GM18498 (cell line): ENCODE data around the gene OTOG.

Experiments
- ATAC-seq: cut with Tn5 transposase; IDR thresholded peaks from one replicate; pipeline ENCODE4 v1.9.1; 2021; ENCODE audit warnings: mild to moderate bottlenecking, moderate library complexity; ENCODE audit not compliant: unreplicated experiment

Gene OTOG

GRCh38 chr11:17600316-17601255 is 53.5 kb downstream of the OTOG start:
- no peak for ATAC-seq

DNA sequence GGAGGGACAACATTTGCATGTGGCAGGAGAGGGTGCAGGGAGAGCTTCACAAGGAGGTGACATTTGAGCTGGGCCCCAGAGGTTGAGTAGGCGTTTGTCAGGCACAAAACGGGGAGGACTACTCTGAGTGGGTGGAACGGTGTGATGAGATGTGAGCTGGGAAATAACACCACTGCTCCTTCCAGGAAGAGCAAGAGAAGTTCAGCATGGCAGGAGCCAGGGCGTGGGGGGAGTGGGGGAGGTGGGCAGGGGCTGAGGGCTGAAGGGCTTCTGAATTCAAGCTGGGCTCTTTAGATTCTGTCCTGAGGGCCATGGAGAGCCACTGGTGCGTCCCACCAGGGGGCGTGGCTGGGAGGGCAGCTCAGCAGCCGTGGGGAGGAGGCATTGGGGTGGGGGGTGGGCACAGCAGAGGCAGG is 54.2 kb downstream of the OTOG start:
- no peak for ATAC-seq

GRCh38 chr11:17601676-17602075 is 54.6 kb downstream of the OTOG start:
- ATAC-seq, result no peak

DNA sequence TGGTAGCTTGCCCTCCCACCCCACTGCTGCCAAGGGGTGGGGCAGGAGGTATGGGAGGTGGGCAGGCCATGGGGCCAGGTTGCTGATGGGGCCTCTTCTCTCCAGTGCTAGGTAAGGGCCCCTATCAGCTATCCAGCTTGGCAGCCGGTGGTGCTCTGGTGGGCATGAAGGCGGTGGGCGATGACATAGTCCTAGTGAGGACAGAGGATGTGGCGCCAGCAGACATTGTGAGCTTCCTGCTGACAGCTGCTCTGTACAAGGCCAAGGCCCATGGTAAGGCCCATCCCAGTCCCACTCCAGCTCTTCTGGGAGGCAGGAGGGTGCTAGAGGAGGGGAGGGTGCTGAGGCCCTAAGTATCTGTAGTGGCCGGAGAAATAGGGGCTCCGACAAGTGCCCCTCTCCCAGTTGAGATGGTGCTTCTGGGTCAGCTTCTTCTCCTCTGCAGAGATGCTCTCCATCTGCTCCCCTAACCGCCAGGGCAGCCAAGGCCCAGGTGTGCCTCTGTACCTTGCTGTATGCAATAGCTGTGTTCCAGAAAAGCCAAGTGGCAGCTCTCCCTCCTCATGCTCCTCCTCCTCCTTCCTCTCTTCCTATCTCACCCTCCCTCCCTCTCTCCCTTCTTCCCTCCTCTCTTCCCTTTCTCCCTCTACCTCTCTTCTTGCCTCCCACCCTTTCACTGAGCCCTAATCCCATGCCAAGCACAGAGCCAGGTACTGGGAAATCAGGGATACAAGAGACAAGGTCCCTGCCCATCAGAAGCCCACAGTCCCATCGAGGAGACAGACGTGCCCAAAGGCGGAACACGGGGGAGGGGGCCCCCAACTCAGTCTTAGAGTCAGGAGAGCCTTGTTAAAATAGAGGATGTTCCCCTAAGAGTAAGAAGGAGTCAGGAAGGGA is 55.3 kb downstream of the OTOG start:
- ATAC-seq, result no peak

GRCh38 chr11:17603056-17603825 is 56.2 kb downstream of the OTOG start:
- ATAC-seq, result no peak

DNA sequence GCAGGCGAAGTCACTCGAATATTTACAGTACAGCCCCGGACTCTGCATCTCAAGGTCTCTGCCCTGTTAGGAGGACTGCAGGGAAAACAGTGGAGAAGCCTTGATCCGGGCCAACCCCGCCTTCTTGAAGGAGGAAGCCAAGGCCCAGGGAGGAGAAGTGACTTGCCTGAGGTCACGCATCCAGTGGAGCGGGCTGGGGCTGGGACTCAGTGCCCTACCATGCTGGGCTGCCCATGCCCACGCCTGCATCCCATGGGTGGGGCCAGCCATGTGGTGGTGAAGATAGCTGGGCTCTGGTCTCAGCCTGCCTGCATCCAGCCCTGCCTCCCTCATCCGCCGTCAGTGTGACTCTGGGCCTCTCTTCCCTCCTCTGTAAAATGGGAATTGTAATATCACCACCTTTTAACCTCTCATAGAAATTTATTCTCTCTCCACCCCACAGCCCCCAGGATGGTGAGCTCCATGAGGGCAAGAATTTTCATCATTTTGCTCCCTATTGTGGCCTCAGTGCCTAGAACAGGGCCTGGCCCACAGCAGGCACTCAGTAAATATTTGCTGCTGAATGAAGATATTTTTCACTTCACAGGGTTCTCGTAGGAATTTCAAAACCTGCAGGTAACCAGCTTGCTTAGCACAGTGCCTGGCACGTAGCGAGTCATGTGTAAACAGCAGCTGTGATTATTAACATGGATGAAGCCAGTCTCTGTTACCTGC is 57.3 kb downstream of the OTOG start:
- ATAC-seq, result no peak

- ATAC-seq, result no peak
These were observed 57.8 kb downstream of the OTOG start for GRCh38 chr11:17604915-17605233.

- no peak for ATAC-seq
These were observed 58.6 kb downstream of the OTOG start for GRCh38 chr11:17605651-17606122.

GRCh38 chr11:17606233-17607082 is 59.4 kb downstream of the OTOG start:
- ATAC-seq, result no peak

GRCh38 chr11:17607083-17607429 is 60.0 kb downstream of the OTOG start:
- no peak for ATAC-seq

DNA sequence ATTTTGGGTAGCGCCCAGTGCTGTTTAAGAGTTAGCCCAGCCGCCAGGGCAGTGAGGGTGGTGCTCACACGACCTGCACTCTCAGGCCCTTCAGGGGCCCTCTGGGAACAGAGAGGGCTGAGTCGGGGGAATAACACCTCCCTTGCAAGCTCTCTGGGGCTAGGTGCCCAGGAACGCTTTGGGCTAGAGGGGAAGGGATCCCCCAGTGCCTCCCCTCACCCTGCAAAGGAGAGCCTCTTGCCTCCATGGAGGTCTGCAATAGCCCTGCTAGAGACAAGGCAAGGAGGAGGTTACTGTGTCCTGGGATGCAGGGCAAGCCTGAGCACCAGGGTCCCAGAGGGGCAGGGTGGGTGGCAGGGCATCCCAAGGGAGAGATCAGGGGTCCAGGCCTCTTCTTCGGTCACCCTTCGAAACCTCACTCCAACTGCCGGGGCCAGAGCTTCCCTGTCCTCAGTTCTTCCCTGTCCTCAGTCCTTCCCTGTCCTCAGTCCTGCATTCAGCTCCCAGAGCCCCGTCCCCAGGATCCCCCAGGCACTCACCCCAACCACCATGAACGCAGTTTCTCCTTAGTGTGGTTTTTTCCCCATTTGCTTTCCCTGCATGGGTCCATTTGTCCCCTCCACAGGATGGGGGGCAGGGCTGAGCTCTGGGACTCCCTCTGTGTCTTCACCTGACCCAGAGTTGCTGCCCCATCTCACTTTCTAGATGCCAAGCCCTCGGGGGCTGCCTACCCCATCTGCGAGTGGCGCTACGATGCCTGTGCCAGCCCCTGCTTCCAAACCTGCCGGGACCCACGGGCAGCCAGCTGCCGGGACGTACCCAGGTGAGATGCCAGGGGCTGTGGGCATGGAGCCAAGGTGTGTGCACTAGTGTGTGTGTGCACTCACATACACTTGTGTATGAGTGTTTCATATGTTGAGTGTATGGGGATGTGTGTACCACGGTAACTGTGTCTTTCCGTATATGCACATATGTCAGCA is 60.8 kb downstream of the OTOG start:
- ATAC-seq, result no peak

DNA sequence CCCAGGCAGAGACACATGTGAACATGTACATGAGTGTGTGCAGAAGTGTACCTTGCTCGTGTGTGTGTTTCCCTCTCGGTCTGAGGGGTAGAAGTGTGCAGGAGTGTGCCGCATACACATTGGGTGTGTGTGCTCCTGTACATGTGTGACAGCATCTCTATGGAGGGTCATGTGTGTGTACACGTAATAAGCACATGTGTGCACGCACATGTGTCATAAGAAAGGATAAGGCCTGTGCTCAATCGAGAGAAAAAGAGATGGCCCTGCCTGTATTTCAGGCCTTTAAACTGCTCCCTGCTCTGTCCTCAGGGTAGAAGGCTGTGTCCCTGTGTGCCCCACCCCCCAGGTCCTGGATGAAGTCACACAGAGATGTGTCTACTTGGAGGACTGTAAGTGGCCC is 61.8 kb downstream of the OTOG start:
- ATAC-seq, result no peak

DNA sequence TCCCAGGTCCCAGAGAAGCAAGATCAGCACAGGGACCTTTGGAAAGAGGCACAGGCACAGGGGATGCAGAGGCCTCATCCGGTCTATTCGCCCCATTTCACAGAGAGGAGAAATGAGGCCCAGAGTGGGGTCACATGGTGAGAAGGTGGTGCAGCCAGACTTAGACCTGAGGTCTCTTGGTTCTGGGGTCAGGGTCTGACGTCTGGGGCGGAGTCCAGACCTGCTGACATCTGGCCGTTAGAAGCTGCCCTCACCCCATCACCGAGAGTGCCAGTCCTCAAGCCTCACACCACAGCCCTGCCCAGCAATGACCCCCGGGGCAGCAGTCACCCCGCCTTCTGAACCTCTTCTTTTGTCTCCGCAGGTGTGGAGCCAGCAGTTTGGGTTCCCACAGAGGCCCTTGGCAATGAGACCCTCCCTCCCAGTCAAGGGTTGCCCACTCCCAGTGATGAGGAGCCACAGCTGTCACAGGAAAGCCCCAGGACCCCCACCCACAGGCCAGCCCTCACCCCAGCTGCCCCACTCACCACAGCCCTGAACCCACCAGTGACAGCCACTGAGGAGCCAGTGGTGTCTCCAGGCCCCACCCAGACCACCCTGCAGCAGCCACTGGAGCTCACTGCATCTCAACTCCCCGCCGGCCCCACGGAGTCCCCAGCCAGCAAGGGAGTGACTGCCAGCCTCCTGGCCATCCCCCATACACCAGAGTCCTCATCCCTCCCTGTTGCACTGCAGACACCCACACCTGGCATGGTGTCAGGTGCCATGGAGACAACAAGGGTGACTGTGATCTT is 62.4 kb downstream of the OTOG start:
- no peak for ATAC-seq

DNA sequence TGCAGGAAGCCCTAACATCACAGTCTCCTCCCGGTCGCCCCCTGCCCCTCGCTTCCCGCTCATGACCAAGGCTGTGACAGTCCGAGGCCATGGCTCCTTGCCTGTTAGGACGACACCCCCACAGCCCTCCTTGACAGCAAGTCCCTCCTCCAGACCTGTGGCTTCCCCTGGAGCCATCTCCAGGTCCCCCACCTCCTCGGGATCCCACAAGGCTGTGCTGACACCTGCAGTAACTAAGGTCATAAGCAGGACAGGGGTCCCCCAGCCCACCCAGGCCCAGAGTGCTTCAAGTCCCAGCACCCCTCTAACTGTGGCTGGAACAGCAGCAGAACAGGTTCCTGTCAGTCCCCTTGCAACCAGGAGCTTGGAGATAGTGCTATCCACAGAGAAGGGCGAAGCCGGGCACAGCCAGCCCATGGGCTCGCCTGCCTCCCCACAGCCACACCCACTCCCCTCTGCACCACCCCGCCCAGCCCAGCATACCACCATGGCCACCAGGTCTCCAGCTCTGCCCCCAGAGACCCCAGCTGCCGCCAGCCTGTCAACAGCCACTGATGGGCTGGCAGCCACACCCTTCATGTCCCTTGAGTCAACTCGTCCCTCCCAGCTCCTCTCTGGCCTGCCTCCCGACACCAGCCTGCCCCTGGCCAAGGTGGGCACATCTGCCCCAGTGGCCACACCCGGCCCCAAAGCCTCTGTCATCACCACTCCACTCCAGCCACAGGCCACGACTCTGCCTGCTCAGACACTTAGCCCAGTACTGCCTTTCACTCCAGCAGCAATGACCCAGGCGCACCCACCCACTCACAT is 63.2 kb downstream of the OTOG start:
- no peak for ATAC-seq

DNA sequence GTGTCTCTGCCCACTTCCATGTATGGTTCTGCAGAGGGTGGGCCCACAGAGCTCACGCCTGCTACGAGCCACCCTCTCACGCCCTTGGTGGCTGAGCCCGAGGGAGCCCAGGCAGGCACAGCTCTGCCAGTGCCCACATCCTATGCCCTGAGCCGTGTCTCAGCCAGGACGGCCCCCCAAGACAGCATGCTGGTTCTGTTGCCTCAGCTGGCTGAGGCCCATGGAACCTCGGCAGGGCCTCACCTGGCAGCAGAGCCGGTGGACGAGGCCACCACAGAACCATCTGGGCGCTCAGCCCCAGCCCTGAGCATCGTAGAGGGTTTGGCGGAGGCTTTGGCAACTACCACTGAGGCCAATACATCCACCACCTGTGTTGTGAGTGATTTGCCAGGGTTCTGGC is 64.0 kb downstream of the OTOG start:
- no peak for ATAC-seq

DNA sequence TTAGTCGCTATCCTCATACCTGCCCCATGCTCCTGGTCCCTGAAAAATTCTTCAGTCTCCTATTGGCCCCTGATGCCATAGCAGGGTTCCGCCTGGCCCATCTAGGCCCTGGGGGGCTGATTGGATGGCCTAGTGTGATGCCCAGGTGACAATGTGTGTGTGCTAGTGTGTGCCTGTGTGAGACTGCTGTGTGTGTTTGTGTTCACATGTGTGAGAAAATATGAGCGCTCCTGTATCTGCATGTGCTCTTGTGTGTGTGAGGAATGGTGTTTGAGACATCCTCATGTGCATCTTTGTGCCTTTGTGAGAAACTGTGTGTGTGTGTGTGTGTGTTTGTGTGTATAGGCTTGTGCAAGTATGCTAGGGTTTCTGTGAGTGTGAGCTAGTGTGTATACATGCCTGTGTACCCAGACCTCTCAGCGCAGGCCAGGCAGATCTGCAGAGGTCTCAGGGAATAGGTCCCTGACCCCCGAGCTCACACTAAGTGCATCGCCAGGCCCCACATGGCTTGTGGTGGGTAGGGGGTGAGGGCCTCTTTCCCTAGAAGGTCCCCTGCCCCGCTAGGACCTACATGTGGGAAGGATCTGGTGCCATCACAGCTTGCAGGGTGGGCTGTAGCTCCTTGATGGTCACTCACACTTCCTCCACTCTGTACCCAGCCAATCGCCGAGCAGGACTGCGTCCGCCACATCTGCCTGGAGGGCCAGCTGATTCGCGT is 64.6 kb downstream of the OTOG start:
- no peak for ATAC-seq
